HG03196 (cell line): Measurements from ENCODE around the gene AK2.
A peak's percentile ranks its signal among the peaks of the same experiment; 100 is the strongest.
"Not testable (repeated sequence)": the region's sequence is repeated elsewhere in the genome, so short reads cannot be mapped to it uniquely, and the experiment has no call there.

ENCODE experiments used
- ATAC-seq: cut with Tn5 transposase; IDR thresholded peaks from one replicate; pipeline ENCODE4 v1.9.1; 2021; ENCODE audit not compliant: unreplicated experiment

Gene AK2

DNA sequence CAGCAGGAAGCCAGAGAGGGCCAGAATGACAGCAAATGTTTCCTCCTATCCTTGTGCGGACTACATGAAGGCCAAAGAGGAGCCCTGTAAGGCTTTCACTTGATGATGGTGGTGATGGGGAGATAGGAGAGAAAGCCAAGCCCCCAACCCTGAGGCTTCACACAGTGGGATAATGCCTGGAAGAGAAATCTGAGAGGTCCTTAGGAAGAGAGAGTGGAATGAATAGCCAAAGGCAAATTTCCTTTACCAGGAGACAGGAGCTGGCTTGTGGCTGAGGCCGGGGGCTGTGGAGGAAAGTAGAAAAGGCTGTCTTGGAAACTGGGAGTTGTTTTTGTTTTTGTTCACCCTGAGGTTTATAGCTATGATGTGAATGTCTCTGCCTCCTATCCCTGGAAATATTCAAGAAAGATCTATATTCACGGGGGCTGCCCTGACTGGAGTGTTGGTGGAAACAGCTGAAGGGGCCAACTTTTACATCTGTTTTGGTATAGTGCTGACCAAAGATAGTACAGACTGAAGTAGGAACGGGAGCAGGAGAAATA is 59.1 kb downstream of the AK2 start:
- ATAC-seq: no peak

DNA sequence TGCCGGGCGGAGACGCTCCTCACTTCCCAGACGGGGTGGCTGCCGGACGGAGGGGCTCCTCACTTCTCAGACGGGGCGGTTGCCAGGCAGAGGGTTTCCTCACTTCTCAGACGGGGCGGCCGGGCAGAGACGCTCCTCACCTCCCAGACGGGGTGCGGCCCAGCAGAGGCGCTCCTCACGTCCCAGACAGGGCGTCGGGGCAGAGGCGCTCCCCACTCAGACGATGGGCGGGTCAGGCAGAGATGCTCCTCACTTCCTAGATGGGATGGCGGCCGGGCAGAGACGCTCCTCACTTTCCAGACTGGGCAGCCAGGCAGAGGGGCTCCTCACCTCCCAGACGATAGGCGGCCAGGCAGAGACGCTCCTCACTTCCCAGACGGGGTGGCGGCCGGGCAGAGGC is 61.6 kb downstream of the AK2 start:
- ATAC-seq: not testable (repeated sequence)

DNA sequence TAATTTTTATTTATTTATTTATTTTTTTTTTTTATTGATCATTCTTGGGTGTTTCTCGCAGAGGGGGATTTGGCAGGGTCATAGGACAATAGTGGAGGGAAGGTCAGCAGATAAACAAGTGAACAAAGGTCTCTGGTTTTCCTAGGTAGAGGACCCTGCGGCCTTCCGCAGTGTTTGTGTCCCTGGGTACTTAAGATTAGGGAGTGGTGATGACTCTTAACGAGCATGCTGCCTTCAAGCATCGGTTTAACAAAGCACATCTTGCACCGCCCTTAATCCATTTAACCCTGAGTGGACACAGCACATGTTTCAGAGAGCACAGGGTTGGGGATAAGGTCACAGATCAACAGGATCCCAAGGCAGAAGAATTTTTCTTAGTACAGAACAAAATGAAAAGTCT is 63.2 kb downstream of the AK2 start:
- not testable (repeated sequence) for ATAC-seq

DNA sequence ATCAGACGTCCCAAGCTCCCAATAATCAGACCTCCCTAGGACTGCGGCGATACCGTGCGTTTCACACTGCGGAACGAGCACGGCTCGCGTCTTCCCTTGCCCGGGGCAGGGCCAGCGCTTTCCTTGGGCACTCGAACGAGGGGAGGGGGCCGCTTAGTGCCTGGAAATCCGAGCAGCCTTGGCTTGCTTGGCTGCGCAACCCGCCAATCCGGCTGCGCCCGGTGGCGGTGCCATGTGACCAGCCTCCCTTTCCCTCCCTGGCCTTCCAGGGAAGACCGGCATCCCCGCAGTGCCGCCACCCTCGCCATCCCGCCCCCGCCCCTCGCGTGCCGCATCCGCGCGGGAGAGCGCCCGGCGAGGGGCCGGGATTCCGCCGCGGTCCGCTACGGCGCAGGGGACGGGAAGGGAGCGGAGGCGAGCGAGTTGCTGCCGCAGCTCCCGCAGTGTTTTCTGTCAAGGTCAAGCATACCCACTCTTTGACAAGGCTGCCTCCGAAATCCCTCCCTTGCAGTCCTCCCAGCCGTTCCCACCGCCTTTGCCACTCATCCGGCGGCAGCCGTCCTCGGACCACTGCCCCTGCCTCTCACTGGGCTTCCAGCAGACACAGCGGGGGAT is 63.8 kb downstream of the AK2 start:
- no peak for ATAC-seq

DNA sequence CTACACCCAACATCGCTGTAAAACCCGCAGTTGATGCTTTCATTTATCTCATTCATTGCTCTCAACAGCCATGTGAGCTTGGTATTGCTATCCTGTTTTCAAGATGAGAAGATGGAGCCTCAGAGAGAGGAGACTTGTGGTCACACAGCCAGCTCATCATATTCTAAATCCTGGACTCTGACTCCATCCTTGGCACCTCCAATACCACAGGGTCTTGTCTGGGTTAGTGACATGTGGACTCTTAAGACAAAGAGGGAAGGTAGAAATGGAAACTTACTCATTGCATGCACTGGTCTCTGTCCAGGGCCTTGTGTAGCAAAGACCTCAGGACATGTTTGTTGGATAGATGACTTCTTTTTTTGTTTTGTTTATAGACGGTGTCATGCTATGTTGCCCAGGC is 65.1 kb downstream of the AK2 start:
- ATAC-seq: no peak

DNA sequence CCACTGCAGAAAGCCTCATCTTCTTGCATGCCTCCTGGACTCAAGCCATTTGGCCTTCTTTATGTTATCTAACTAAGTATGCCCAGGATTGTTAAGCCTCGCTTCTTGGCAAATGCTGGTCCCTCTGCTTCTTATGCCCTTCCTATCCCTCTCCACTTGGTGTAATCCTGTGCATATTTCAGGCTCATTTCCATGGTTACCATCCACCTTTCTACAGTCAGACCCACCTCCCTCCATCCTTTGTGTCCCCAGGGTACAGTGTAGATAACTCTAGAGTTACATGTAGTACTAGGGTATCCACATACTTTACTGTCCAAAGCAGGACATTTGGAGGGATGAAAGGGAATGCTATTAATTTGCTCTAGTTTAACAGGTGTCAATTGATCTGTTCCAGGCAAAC is 65.5 kb downstream of the AK2 start:
- ATAC-seq: no peak

DNA sequence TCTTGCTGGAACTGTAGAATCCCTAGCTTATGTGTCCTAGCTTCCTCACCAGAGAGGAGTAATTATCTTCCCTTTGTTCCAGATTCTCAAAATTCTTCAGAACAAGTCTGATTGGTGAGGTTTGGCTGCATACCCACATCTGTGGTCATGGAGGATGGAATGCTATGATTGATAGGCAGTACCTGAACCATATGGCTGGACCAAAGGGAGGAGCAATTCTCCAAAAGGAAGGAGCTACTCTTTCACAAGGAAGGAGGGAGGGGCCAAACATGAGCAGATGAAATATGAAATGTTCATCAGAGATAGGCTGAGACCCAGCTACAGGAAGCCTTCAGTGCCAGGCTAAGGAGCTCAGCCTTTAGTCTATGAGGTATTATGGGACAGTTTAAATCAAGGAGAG is 67.1 kb downstream of the AK2 start:
- ATAC-seq: no peak

DNA sequence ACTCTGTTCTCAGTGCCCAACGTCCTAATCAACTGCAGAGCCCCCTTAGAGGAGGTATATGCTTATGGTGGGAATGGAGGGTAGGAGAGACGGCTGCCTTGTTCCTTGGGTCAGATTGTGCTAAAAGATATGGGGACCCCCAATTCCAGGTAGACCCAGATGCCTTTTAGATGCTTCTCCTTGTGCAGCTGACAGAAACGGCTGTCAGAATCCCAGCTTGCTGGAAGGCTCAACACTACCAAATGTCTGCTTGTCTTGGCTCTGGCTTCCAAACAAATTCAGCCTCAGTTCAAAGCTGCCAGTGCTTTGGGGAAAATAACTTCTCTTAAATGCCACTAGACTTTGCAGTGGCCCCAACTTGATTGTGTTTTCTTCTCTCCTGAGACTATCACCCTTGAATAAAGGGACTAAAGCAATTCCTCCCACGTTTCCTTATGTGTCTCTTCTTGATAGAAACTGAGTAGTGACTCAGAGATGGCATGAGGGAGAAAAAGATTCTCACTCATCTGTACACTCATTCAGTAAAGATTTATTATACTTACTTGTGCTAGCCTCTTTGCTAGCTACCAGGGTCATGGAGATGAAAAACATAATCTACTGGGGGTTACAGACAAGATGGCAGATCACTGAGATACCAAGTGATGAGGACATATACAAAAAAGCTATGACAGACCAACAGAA is 68.7 kb downstream of the AK2 start:
- no peak for ATAC-seq

DNA sequence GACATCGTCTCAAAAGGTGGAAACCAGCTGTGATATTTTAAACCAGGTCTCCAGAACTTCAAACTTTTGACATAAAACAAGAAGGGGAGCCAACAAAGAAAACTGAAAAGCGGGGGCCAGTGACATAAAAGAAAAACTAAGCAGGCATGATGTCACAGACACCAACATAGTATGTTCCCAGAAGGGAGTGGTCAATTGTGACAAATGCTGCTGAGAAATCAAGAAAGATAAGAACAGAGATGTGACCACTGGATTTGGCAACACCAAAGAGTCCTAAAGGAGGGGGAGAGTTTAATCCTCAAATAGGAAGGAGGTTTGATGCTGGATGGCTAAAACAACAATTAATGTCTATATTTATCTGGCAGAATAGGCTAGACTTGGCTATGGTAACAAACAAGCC is 69.8 kb downstream of the AK2 start:
- no peak for ATAC-seq

DNA sequence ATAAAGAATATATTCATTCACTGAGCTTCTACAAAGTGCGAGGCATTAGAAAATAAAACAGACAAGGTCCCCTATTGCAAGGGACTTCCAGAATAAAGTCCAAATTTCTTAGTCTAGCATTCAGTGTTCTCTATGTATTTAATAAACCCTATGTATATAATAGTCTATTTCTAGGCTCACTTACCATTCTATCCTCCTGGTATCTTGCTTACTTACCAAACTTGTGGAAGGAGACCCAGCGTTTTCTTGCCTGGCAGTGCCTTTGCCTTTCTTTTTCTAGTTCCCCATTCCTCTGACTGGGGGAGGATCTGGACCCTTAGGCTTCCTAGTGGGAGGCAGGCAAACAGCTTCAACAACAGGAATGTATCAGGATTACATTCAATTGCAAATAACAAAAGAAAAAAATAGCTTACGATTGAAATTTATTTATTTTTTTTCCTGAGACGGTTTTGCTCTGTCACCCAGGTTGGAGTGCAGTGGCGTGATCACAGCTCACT is 71.4 kb downstream of the AK2 start:
- ATAC-seq: no peak

DNA sequence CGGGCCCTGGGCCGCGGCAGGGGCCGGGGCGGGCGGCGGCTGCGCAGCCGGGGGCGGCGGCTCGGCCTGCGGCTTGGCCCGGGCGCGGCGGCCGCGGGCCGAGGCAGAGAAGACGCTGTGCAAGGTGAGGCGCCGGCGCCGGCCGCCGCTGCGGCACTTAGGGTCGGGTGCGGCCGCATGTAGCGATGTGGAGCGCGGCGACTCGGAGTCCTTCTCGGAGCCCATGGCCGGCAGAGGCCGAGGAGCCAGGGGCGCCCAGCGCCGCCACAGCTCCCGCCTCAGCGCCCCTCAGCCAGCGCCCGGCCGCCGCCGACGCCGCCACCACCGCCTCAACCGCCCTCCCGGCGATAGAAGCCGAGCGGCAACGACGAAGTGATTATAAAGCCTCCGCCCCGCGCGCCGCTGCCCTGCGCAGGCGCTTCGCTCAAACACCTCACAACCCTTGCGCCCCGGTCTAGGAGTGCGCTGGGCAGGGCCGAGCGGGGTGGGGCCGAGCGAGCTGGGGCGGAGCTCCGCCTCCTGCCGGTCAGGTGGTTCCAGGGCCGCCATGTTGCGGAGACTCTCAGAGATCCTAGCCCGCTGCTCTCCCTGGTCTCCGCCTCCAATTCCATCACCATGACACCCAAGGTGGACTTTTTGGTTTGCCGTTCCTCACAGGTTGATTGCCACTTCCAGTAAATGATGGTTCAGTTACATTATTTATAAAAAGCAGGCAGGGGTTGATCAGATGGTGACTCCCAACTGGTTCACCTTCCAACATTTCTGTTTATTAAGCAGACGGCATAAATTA is 72.0 kb downstream of the AK2 start, which contains the start of gene RNF19B:
Gene RNF19B, minus strand, starts transcription at position 349 of the 790 bp plus-strand sequence. Its CDS starts 124 bp downstream, at position 225.
- ATAC-seq: peak; percentile 77

DNA sequence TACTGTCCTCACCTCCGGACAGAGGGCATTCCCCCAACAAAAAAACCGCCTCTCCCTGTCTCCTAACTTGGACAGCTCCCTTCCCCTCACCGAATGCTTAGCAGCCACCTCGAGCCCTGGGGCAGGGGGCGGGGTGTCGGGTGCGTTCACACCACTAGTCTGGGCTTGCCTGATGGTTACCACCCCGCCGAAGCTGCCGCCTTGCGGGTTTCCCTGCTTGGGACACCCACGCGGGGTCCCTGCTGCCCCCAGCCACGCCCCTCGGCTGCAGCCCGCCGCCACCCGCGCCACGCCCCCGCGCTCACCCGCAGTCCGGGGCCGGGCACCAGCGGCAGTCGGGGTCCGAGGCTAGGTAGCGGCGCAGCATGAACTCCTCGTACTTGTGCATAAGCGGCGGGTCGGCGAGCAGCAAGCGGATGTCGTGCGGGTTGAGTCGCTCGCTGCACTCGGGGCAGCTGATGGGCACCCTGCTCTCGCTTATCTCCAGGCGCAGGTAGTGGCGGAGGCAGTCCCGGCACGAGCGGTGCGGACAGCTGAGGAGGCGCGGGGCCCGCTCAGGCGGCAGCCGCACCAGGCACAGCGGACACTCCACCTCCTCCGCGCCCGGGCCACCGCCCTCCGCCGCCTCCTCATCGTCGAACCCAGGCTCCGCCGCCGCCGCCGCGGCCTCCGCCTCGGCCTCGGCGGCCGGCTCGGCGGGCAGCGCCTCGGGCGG is 72.8 kb downstream of the AK2 start:
- peak; percentile 23 for ATAC-seq

DNA sequence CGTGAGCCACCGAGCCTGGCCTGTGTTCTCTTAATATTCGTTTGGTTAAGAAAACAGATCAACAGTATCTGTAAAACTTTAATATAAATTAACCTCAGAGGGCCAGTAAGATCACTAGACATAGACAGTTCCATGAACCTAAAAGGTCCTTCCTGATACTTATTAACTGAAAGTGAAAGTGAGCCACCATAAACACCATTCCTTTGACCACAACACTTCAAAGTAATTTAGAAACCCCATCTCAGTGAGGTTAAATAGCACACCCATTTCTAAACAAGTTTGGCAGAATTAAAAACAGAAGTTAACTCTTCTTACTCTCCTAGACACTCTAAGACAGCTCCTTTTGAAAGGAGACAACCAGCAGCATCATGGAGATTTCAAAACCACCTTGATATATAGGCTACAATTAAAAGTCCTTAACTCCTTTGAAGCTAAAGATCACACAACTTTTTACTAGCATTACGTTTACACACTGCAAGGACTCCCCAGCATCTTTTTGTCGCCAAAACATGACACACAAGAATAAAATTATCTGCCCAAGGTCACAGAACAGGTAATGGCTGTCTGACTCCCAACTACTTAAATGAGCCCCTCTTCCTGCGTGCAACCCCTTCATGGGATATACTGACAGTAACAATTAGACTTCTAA is 74.3 kb downstream of the AK2 start:
- ATAC-seq: peak; percentile 29

DNA sequence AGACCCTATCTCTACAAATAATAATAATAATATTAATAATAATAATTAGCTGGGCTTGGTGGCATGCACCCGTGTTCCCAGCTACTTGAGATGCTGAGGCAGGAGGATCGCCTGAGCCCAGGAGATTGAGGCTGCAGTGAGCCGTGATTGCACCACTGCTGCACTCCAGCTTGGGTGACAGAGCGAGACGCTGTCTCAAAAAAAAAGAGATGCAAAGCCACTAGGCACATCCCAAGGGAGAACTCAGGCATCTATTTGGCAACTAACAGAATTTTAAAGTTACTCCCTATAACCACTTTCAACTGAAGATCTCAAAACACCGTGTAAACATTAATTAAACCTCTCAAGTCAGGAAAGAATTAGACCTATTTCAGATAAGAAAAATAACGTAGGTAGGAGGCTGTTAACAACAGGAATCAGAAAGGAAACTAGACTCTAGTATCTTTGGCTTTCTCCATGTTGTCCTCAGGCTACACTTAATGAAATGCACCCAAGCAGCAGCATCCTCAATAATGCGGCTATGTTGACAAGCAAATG is 75.8 kb downstream of the AK2 start:
- no peak for ATAC-seq

DNA sequence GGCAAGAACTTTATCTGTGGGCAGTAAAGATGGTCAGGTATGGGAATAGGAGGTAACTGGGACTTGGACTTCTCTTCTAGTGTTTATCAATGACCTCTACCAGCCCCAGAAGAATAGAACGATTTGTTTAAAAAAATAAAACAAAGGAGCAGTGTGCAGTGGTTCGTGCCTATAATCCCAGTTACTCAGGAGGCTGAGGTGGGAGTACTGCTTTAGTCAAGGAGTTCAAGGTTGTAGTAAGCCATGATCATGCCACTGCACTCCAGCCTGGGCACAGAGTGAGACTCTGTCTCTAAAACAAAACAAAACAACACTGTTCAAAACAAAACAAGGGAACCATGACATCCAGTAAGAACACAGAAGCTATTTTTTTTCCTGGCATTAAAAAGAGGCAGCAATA is 76.3 kb downstream of the AK2 start:
- no peak for ATAC-seq

DNA sequence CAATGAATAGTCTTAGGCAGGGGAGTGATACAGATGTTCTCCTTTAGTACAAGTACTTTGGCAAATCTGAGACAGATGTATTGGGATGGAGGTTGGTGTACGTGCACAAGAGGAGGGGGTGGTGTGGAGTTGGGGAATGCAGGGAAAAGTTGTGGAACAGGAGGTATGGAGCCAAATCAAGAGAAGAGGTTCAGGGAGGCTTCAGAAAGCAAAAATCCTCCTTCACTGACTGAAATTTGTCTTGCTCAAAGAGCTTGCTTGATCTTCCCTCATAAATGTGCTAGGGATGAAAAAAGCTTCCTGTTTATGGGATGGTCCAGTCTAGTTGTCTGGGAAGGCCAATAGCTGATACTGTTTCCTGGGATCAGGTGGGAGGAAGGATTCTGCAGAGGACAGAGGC is 77.9 kb downstream of the AK2 start:
- no peak for ATAC-seq
